ENCODE results near the gene TNRC6B.
A peak's percentile ranks its signal among the peaks of the same experiment; 100 is the strongest.
"Not testable (repeated sequence)": the region's sequence is repeated elsewhere in the genome, so short reads cannot be mapped to it uniquely, and the experiment has no call there.

The TNRC6B gene

DNA sequence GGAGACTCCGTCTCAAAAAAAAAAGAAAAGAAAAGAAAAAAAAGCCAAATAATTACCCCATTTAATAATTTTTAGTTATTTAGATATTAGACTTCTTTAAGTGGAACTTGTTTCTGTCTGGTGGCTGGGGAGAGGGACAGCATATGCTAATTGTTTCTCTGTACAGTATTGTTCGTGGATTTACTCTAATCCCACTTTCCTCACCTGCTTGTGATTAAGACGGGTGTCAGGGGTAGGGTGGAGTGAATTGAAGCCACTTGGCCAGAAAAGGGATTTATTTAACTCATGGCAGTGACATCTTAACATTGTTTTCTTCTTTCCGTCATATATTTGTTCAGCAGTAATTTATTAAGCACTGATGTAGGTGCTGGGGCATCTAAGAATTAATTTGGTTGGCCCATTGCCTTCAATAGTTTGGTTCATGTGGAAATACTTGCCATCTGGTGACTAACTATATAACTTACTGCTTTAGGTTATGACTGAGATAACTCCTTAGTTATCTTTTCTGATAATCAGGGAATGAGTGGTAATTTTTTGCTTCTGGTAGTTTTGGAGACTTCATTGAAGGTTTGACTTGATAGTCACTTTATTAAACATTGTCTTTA lies 4.6 kb downstream of the TNRC6B start:
- DNase-seq = no peak

DNA sequence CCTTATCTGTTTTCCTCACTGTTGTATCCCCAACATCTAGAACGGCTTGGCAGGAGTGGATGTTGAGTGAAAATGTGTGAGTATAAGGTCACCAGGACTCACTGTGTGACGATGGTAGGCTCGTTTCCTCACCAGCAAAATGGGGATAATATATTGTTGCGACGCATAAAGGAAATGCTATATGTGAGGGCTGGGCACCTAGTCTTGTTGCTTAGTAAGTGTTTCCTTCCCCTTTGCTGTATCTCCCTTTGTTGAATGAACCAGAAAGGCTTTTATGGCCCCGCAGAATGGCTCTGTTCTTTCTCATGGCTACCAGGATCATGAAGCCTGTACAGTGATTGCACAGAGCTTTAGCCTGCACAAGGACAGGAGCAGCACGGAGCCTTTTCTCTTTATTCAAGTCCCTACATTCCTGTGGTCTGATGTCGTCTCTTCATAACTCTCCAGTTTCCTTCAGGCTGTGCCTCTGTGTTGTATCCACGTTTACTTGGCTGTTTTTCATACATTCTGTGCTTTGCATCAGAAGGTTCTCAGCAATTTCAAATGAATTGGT lies 5.4 kb downstream of the TNRC6B start:
- no peak for DNase-seq

DNA sequence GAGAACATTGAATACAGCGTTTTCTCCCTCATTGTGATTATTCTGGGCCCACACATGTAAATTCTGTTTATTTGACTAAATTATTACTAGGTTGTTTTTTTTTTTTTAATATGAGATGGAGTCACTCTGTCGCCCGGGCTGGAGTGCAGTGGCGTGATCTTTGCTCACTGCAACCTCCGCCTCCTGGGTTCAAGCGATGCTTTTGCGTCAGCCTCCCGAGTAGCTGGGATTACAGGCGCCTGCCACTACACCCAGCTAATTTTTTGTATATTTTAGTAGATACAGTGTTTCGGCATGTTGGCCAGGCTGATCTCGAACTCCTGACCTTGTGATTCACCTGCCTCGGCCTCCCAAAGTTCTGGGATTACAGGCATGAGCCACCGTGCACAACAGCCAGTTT lies 5.9 kb downstream of the TNRC6B start:
- not testable (repeated sequence) for DNase-seq

DNA sequence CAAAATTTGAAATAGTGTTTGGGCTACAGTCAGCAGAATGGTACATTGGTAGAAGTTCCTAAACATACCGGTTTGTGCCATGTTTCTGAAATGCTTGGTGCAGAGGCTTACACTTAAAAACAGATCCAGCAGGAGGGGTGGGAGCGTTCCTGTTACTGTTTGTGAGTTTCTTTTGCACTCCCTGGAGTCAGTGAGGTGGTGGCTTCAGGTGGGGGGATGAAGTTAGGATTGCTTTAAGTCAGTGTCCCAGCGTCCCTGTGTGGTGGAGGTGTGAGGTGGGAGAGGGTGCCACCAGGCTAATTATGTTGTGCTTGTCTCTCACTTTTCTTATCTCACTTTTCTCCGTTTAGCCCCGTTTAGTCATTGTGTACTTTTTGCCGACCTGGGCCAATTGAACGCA lies 9.7 kb downstream of the TNRC6B start:
- DNase-seq = no peak

DNA sequence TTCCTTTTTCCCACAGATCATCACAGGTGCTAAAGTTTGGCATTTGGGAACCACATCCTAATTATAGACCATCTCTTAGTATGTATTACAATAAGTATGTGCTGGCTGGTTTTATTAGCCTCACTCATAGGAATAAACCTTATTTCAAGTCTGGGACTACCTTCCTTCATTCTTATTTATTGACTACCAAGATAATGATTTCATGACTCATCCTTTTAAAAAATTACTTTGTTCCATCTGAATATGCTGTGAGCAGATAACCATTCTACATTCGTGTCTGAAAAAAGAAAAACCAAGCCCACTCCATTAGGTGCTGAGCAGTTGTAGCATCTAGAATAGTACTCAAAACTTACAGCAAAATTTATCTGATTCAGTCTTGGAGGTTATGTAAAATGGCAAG lies 12.3 kb downstream of the TNRC6B start:
- no peak for DNase-seq

DNA sequence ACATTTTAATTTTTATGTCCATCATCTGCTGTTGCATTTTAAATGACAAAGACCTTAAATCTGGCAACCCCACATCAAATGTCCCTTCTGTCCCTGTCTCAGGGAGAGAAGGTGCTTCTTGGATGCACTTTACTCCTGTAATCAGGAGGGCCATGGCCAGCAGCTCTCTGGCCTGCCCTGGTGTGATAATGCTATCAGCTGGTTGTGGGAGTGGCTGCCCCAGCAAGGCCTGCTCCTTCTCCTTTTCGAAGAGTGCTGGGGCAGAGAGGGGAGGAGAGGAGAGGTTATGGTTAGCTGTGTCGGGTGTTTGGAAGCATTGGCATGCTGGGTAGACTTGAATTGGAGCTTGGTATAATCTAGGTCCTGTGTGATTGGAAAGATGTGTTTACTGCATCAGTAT lies 12.8 kb downstream of the TNRC6B start:
- no peak for DNase-seq

DNA sequence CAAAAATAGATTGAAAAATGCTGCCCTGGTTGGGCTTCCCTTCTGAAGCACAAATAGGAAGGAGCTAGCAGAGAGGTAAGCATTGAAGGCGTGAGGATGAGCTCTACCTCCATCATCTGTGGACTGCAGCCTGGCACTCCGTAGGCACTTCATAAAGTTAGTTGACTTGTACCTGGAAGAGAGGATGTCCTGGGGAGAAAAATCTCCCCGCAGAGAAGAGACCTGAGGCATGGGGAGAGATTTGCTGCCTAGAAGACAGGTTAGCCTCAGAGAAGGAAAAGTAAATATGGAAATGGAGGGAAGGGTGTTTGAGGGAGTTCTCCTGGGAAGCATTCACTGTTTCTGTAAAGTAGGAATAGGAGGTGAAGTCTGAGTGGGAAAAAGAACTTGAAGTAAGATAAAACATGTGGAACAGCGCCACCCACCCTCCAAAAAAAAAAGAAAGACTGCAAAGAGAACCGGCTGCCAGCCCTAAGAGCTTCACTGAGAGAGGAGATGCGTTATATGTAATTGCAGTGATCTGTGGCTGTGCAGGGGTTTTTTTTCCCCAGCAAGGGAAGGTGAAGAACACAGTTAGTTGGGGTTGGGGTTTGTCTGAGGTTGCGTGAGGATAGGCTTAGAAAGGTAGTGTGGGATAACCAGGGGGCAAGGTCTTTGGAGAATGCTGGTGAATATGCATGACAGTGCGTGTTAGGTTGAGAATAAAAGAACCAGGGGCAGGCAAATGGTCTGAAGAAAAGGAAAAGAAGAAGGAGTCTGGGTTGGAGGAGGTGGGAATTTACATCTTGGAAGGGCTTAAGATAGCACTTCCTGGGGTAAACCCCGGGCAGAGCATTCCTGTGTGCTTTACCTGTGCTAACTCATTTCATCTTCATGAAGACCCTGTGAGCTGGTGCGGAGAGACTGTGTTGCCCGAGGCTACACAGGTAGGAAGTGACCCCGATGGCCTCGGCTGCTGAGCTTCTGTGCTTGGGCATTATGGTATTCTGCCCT lies 16.0 kb downstream of the TNRC6B start:
- peak; percentile 44 for DNase-seq

DNA sequence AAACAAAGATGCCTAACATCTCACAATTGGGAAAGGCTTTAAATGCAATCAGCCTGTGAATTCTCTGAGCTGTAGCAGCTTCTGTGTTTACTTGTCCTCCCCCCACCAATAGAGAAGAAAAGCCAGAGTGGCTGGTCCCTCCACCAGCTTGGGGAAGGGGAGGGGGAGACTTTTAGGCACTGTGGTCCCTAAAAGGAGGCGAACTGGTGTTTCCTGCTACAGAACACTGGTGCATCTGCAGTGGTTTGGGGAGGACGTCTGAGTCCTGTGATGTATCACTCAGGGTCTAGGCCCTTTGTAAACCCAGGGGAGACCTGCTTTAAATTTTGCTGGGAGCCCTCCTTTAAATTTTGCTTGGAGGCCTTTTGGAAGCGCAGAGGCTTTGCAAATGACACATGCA lies 16.9 kb downstream of the TNRC6B start:
- peak; percentile 42 for DNase-seq

DNA sequence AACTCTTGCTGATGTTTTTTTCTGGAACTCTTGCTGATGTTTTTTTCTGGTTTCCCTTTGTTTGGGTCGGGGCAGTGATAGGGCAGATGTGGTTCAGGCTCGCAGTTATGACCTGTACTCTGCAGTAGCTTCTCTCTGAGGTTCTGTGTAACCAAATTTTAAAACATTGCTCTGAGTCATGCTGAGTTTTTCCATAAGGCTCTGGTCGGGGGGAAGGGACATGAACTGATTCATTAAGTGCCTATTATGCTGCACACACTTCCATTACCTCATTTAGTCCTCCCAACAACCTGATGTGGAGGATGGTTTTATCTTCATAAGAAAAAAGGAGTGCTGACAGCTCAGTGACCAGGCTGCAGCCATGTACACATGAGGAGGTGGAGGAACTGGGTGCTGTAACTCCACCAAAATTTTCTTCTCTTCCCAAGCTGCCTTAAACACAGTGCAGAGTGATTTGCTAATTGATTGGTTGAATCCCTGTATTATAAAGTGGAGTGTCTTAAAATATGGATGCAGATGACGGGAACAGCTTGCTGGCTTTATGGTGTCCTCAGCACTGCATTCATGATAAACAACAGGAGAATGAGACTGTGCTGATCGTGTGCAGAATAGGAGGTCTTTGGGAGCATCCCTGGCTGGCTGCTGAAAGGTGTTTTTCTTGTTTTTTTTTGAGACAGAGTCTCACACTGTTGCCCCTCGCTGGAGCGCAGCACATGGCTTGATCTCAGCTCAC lies 19.1 kb downstream of the TNRC6B start:
- DNase-seq = peak; percentile 51

DNA sequence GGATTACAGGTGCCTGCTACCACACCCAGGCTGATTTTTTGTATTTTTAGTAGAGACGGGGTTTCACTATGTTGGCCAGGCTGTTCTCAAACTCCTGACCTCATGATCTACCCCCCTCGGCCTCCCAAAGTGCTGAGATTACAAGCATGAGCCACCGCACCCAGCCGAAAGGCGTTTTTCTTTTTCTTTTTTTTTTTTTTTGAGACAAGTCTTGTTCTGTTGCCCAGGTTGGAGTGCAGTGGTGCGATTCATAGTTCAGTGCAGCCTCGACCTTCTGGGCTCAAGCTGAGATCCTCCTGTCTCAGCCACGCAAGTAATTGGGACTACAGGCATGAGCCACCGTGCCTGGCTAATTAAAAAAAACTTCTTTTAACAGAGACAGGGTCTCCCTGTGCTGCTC lies 19.7 kb downstream of the TNRC6B start:
- peak; percentile 40 for DNase-seq

DNA sequence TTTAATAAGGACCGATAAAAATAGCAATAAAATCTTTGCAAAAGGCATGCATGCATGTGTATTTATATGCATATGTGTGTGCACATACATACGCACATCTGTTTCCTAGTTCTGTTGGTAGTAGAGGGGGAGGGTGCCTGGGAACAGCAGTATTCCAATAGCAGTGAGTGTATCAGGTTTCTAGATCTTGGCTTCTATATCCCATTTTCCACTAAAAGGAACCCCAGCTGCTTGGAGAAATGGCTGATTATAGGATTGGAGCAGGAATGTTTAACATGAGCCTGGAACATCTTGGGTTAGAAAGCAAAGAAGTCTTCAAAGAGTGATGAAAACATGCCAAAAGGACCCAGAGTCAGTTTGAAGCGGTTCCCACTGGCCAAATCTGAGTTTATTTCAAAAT lies 21.0 kb downstream of the TNRC6B start:
- no peak for DNase-seq

DNA sequence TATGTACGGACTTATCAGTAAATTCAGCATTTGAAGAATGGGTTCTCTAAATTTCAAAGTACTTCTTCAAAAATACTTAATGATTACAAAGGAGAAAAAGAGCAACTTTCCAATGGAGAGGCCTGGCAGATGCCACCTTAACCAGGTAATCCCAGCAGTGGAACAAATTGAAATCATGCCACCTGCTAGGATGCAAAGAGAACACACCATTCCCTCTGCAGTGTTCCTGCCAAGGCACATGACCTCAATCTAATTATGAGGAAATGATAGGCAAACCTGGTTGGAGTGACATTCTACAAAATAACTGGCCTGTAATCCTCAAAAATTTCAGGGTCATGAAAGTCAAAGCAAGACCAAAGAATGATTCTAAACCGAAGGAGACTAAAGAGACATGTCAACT lies 21.5 kb downstream of the TNRC6B start:
- no peak for DNase-seq

DNA sequence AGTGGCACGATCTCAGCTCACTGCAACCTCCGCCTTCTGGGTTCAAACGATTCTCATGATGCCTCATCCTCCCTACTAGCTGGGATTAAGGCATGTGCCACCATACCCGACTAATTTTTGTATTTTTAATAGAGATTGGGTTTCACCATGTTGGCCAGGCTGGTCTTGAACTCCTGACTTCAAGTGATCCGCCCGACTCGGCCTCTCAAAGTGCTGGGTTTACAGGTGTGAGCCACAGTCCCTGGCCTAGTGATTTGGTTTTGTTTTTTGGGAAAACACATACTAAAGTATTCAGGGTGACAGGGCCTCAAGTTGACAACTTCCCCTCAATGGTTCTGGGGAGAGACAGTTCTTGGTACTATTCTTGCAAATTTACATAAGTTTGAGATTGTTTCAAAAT lies 22.1 kb downstream of the TNRC6B start:
- DNase-seq = peak; percentile 25

DNA sequence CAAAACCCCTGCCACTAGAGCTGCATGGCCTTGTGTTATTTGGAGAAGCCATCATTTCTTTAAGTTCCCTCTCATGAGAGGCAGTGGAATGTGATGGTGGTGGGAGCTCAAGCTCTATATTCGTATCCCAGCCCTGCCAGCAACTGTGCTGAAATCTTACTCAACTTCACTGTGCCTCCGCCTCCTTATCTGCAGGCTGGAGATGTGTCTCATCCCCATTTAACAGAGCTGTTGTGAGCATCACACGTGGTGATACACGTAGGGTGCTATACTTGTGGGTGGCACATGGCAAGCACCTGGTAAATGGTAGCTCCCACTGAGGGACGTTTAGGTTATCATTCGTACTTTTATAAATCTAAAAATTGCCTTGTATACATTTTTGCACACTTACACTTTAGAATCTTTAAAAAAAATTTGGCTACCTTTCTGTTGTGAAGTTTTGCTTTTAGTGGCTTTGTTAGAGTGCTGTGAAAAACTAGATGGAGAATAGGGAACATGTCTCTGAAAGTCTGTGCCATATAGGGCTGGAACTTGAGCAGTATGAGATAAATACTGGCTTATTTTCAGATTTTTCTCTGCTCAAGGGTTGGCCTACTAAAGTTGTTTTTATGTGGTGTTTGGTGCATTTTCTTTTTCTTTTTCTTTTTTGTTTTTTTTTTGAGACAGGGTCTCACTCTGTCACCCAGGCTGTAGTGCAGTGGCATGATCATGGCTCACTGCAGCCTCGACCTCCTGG lies 23.2 kb downstream of the TNRC6B start:
- DNase-seq = peak; percentile 58

DNA sequence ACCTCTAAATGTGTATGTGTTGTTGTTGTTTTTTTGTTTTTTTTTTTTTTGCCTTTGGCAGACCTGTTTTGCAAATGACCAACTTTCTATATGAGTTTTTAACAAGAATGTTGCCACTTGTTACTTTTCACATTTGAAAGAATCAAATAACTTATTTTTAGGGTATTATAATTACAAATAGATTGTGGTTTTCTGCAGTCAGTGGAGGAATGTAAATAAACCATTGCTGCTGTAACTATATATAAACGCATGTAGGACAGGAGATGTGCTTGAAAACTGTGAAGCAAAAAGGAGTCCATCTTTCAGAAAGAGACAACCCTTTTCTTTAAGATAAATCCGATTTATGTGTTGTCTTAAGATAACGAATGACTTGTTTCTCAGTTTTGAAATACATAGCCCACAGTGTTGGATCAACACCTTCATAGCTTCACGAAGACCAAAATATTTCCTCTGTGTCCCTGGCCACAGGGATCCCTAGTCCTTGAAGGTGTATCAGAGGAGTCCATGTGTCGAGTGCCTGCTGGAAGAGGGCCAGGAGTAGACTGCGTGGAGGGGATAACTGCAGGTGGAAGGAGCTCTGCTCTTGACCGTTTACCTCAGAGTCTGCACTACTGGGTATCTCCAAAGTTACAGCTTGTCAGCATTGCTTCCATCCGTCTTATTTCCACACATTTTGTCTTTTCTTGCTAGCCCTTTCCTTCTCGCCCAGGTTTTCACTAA lies 24.7 kb downstream of the TNRC6B start:
- peak; percentile 42 for DNase-seq

DNA sequence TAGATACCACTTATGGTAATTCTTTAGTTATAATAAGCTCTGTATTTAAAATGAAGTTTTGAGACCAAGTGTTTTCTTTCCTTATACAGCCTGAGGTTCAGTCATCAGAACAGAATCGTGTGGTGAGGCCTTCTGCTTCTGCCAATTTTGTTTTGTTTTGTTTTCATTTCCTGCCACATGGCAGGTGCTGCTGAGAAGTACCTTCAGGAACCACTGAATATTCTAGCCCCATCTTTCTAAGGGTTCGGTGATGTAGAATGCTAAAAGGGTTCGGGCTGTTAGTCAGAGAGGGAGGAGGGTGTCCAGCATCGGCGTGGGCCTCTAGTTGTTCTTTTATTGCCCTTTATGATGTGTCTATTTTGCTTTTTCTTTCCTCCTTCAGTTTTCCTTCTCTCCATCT lies 25.8 kb downstream of the TNRC6B start:
- peak; percentile 46 for DNase-seq

DNA sequence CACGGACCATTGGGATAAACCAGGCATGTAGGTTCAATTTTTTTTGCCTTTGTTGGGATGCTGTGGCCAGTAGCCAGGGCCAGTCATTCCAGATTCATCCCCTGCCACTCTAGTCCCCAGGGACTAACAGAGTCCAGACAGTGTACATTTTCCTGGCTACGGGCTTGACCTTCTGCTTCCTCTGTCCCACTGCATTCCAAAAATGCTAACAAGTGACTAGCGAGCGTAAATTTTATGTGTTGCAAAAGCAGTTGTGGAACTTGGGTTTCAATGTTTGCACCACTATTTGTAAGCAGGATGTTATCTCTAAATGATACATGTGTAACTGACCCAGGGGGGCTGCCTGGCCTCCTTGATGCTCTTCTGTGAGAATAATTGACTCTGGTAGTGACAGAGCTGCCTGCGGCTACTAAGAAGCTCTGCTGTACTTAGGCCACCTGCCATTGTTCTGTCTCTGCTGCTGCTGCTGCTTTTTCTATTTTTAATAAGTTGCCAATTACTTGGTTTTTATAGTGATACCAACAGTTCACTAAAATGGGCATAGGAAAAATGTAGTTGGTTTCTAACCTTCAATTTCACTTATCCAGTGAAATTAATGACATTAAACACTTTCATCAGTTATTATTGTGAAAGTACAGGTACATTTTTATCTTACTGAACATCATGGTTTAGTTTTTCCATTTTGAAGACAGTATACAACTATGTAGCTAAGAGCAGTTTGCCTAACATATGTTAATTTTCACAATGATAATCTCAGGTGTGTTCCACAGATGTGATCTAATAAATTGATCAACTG lies 26.8 kb downstream of the TNRC6B start:
- DNase-seq = peak; percentile 32

DNA sequence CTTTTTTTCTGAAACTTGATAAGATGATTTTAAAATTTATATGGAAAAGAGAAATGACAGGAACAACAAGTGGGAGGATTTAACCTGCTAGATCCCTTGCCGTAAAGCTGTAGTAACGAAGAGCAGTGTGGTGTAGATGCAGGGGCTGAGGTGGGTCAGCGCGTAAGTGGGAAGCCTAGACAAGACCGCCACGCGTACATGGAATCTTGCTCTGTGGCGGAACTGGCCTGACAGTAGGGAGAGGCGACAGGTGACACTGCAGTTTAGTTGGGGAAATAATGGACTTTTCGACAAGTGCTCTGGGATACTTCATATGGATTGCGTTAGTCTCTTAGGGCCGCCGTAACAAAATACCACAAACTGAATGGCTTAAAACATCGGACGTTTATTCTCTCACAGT lies 28.8 kb downstream of the TNRC6B start:
- no peak for DNase-seq

DNA sequence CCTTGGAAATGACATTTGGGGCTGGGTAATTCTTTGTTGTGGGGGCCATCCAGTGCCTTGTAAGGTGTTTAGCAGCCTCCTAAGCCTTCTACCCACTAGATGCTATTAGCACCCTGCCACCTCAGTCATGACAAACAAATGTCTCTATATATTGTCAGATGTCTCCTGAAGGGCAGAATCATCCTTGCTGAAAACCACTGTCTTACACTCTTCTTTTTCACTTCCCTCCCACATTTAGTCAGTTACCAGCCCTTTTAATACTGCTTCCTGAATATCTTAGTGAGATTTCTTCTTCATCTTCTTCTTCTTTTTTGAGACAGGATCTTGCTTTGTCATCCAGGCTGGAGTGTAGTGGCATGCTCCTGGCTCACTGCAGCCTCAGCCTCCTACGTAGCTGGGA lies 33.1 kb downstream of the TNRC6B start:
- DNase-seq = no peak

DNA sequence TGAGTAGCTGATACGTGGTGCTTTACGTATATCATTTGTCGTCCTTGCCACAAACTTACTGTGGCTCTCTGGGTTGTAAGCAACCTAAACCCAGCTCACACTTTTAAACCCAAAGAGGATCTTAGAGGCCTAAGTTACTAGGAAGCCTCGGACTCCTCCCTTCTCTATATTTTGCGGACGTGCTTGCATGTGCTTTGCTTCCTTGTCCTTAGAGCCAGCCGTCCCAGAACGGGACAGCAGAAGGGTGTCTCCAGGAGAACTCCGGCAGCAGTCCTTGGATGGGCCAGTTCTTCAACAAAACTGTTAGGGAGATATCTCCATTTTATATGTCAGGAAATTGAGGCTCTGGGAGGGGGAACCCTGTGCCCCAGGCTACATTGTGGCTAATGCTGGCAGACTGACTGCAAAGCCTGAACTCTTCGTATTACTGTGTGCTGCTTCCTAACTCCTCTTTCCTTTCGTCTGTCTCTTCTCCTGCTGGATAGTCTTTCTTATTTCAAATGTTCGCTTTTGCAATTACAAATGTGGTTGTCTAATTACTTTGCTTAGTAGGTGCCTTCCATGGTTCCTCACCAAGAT lies 33.8 kb downstream of the TNRC6B start:
- DNase-seq = no peak

DNA sequence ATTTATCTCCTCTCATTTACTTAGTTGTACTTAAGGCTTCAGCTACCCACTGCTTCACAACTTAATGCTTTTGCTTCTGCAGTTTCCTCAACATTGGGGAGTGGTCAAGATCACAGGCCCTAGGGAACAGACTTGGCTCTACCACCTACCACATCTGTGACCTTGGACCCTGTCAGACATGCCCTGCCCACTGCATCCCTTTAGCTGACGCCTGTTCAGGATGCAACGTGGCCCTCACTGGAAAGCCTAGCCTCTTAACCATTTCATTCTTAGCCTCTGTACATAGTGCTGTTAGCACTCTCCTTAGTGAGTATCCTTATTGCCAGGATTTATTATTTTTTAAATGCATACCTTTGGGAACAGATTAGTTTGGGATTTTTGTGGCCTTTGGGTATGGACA lies 34.4 kb downstream of the TNRC6B start:
- DNase-seq = no peak
